ENCODE data around the gene CENPQ.
"Not testable (repeated sequence)": the region's sequence is repeated elsewhere in the genome, so short reads cannot be mapped to it uniquely, and the experiment has no call there.

CENPQ gene, protein sequence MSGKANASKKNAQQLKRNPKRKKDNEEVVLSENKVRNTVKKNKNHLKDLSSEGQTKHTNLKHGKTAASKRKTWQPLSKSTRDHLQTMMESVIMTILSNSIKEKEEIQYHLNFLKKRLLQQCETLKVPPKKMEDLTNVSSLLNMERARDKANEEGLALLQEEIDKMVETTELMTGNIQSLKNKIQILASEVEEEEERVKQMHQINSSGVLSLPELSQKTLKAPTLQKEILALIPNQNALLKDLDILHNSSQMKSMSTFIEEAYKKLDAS

DNA sequence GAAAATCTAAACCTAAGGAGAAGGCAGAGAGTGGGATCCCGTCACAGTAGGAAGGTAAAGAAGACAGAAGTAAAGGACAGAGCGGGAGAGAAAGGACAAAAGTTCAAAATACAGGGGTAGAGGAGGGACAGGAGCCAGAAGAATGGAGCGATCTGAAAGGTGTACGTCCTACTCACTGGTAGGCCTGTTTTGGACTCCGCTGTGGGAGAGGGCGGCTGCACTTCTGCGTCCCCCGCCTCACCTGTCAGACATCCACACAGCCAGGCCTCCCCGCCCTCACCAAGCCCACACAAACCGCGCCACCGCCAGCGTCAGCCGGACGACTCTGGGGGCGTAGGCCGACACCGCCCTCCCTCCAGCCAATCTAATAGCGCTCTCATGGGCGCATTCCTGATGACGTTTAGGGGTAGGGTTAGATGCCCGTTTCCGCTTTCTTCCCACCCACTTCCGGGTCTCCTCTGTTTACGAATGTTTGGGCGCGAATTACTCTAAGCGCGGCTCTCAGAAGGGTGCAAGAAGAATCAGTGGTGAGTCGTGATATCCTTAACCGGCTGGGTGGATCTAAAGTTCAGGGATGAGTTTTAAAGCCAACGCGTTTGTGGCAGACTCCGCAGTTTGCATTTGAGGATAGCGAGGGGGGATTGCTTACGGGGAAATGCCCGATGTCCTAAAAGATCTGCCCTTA is at the start of gene CENPQ, which contains the start of gene MMUT:
Gene CENPQ, plus strand, starts transcription at position 444 of the 685 bp plus-strand sequence. CDS start 6,807 bp downstream, outside the sequence.
Gene MMUT, minus strand, starts transcription at position 327 of the 685 bp plus-strand sequence. CDS start 3,787 bp downstream, outside the sequence.
- DNase-seq (ENCODE audit: low read depth, low spot score): peak; percentile 76

DNA sequence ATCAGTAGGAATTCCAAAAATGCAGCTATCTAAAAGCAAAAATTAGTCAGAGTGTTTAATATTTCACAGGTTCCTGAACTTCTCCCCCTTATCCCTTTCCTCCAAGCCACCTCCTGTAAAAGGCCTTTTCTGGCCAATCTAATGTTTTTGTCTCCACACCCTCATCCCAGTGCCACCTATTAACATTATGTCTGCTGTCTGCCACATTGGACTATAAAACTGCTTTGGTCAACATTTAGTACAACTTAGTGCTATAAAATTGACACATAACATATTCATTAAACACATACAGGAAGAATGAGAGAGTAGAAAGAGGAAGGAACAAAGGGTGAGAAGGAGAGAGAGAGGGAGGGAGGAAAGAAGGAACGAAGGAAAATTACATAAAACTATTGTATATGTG is 47.8 kb upstream of the CENPQ start:
- no peak for DNase-seq (ENCODE audit: low read depth, low spot score)

DNA sequence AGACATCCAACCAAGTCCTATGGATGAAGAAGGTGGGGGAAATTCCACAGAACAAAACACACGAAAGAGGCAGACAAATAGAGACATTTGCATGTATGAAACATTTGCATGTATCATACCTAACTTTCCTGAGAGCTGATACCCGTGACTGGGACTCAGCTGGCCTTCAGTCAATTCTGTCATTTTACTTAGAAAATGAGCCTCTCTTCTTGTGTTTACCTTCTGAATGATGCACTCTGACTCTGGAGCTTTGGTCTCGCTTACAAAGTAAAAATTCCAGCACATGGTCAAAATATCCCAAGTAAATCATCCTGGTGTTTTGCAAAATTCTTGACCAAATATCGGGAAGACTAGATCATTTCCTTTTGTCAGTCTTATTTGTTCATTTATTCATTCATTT is 47.0 kb upstream of the CENPQ start:
- DNase-seq (ENCODE audit: low read depth, low spot score): no peak

DNA sequence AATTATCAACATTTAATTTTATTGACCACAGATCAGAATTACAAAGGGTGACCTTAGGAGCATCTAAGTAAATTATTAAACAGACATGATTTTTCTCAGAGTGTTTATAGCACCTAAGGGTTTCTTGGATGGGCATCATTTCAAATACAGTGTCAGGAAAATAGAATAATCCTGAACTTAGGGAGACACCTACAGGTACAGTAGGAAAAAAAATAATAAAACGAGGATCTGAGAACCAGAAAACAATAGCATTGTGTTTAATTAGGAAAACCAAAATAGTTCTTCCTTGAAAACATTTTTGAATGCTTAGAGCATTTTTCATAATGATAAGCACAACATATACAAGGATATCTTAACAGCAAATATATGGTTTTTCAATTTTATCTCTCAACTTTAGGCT is 39.4 kb upstream of the CENPQ start:
- no peak for DNase-seq (ENCODE audit: low read depth, low spot score)

DNA sequence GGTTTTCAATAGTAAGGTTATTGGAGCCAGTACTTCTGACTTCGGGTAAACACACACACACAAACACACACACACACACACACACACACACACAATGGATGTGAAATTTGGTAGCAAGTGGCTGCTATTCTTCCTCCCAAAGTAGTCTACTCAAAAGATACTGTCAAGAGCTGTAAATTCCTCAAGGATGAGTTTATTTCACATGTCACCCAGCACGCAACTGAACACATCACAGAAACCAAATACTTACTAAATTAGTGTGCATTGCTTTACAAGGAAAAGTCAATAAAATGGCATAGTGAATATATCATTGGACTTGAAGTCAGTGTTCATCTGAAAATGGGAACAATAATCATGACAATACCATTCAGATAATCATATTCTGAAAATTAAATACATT is 33.0 kb upstream of the CENPQ start:
- no peak for DNase-seq (ENCODE audit: low read depth, low spot score)

DNA sequence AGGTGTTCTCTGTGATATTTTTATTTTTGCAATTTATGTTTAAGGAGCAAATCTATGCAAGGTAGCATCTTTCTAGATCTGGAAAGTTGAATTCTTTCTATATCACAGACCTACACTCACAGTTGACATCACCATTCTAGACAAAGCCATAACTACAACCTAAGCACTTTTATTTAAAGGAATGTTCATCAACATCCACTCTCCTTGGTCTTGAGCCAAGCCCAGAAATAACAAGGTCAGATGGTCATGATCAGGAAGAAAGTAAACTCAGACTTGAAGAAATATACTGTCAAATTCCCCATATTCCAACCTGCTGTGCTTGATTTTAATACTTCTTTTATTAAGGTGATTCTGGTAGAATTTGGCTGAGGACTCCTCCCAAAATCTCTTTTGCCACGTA is 32.3 kb upstream of the CENPQ start:
- DNase-seq (ENCODE audit: low read depth, low spot score): no peak

DNA sequence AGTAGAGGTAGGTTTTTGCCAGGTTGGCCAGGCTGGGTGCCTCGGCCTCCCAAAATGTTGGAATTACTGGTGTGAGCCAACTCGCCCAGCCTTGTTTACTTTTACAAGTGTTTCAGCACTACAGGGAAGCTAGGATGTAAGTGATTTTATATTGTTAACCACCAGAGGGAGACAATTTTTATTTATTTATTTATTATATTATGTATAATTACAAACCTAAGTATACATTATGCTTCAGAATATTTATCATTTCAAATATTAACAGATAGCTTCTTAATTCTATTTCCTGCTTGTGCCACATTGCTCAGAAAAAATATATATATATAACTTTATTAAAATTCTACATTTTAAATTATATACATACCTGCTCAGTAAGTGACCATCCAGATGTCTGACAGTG is 9.9 kb upstream of the CENPQ start:
- no peak for DNase-seq (ENCODE audit: low read depth, low spot score)

DNA sequence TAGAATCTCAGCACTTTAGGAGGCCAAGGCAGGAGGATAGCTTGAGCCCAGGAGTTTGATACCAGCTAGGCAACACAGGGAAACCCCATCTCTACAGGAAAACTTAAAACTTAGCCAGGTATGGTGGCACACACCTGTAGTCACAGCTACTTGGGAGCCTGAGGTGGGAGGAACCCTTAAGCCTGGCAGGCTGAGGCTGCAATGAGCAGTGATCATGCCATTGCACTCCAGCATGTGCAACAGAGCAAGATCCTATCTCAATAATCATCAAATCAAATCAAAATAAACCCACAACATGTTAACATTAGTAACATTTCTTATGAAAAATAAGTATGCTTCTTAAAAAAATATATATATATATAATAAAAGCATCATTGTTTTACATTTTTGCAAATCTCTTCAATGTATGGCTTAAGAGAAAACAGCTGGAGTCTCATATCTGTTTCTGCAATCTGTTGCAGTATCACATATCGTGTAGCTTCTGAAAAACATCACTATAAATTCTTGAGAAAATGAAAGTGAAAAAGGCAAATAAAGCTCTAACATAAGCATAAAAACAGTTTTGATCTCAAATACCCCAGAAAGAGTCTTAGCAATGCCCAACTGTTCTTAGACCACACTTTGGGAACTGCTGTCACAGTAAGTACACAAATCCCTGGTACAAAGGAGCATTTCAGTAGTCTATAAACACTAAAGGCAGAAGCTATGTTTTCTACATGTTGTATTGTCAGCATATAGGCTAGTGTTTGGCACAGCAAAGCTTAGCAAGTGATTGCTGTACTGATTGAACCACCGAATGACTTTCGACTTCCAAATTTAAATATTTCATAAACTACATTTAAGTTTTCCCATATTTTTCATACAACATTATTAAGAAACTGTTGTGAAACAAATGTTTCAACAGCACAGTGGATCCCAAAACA is 8.1 kb upstream of the CENPQ start:
- no peak for DNase-seq (ENCODE audit: low read depth, low spot score)

DNA sequence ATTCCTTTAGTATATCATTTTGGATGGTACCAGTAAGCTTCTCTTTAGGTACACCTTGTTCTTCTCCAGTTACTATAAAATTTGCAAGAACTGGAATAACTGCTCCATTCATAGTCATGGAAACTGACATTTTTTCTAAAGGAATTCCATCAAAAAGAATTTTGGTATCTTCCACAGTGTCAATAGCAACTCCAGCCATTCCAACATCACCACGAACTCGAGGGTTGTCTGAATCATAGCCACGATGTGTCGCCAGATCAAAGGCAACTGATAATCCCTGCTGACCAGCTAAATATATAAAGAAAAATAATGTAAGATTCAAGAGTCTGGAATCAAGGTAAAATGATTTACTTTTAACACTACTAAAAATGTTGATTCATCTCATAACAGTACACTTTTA is 5.4 kb upstream of the CENPQ start:
- no peak for DNase-seq (ENCODE audit: low read depth, low spot score)

DNA sequence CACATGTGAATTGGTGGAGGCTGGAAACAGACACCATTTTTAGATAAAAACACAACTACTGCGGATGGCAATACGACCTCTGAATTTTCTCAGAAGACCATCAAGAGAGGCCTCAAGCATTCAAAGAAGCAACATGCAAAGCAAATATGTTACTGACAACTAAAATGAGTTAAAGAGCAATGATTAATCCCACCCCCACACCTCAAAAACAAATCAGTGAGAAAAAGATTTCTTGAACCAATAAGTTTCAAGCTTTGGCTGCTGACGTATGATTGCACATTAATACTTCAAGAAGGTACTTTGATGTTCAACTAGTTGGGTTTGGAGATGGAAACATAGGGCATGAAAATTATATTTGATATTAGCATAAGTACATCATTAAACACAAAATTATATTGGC is 1.1 kb upstream of the CENPQ start:
- DNase-seq (ENCODE audit: low read depth, low spot score): no peak

DNA sequence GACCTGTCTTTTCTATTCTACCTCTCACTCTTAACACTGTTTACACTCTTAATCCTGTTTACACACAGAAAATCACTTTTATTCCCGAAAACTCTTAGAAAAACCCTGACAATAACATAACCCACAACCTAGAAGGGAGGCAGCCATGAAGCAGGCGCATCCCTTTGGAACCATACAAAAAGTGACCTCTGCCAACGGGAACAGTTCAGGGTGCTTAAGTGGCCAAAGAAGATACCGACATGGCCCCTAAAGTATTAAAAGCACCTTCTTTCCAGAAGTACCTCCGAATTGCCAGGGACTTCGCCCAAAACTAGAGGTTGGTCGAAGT is 607 bp upstream of the CENPQ start:
- DNase-seq (ENCODE audit: low read depth, low spot score): no peak

DNA sequence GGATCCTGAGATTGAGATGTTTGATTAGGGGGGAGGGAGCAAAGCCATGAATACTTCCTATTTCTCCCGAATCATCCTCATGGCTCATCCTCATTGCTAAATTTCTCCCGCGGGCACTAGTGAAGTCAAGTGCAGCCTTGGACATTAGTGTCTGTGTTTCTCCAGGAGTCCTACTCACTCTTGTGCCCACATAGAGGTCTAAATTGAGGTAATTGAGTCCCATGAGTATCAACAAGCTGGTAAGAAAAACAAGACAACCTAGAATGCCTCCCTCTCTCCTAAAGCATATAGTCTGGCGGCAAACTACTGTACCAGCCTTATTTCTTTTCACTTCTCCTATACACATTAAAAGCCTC is 420 bp downstream of the CENPQ start:
- DNase-seq (ENCODE audit: low read depth, low spot score): no peak

DNA sequence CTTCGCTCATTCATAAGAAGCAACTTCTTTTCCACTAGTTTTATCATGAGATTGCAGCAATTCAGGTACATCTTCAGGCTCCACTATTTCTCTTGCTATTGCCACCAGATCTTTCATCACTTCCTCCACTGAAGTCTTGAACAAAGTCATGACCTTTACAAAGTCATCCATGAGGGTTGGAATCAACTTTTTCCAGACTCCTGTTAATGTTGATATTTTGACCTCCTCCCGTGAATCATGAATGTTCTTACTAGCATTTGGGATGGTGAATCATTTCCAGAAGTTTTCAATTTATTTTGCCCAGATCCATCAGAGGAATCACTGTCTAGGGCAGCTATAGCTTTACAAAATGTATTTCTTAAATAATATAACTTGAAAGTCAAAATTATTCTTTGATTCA is 1.5 kb downstream of the CENPQ start:
- DNase-seq (ENCODE audit: low read depth, low spot score): no peak

DNA sequence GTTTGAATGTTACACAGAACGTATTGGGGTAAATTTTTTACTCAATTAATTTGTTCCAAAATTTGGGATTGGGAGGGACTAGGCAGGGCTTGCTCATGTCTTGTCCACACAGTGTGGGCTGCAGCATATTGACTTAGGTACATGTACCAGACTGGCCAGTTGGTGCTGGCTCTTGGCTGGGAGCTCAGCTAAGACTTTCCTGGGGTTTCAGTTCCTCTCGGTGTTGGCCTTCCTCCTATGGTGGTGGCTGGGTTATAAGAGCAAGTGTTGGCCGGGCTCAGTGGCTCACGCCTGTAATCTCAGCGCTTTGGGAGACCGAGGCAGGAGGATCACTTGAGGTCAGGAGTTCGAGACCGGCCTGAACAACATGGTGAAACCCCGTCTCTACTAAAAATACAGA is 4.9 kb downstream of the CENPQ start:
- no peak for DNase-seq (ENCODE audit: low read depth, low spot score)

DNA sequence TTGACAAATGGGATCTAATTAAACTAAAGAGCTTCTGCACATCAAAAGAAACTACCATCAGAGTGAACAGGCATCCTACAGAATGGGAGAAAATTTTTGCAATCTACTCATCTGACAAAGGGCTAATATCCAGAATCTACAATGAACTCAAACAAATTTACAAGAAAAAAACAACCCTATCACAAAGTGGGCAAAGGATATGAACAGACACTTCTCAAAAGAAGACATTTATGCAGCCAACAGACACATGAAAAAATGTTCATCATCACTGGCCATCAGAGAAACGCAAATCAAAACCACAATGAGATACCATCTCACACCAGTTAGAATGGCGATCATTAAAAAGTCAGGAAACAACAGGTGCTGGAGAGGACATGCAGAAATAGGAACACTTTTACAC is 13.4 kb downstream of the CENPQ start:
- not testable (repeated sequence) for DNase-seq (ENCODE audit: low read depth, low spot score)

DNA sequence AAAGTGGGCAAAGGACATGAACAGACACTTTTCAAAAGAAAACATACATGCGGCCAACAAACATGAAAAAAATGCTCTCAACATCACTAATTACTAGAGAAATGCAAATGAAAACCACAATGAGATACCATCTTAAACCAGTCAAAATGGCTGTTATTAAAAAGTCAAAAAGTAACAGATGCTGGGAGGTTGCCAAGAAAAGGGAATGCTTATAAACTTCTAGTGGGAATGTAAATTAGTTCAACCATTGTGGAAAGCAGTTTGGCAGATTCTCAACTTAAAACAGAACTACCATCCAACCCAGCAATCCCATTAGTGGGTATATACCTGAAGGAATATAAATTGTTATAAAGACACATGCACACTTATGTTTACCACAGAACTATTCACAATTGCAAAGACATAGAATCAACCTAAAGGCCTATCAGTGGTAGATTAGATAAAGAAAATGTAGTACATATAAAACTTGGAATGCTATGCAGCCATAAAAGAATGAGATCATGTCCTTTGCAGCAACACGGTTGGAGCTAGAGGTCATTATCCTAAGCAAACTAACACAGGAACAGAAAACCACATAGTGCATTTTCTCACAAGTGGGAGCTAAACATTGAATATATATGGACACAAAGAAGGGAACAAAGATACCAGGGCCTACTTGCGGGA is 16.3 kb downstream of the CENPQ start:
- no peak for DNase-seq (ENCODE audit: low read depth, low spot score)

DNA sequence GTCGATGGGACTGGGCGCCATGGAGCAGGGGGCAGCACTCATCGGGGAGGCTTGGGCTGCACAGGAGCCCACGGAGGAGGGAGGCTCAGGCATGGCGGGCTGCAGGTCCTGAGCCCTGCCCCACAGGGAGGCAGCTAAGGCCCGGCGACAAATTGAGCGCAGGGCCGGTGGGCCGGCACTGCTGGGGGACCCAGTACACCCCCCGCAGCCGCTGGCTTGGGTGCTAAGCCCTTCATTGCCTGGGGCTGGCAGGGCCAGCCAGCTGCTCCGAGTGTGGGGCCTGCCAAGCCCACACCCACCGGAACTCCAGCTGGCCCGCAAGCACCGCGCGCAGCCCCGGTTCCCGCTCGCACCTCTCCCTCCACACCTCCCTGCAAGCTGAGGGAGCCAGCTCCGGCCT is 18.7 kb downstream of the CENPQ start:
- DNase-seq (ENCODE audit: low read depth, low spot score): not testable (repeated sequence)

DNA sequence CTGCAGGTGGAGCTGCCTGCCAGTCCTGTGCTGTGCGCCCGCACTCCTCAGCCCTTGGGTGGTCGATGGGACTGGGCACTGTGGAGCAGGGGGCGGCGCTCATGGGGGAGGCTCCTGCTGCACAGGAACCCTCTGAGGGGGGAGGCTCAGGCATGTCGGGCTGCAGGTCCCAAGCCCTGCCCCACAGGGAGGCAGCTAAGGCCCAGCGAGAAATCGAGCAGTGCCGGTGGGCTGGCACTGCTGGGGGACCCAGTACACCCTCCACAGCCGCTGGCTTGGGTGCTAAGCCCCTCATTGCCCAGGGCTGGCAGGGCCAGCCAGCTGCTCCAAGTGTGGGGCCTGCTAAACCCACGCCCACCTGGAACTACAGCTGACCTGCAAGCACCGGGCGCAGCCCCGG is 20.2 kb downstream of the CENPQ start:
- DNase-seq (ENCODE audit: low read depth, low spot score): not testable (repeated sequence)

DNA sequence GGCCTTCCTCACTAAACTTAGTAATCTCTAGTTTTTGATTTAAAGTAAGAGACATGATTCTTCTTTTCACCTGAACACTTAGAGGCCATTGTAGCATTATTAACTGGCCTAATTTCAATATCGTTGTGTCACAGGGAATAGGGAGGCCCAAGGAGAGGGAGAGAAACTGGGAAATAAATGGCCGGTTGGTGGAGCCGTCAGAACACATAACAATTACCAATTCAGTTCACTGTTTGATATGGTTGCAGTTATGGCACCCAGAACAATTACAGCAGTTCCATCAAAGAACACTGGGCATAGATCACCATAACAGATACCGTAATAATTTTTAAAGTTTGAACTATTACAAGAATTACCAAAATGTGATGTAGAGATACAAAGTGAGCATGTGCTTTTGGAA is 27.5 kb downstream of the CENPQ start:
- no peak for DNase-seq (ENCODE audit: low read depth, low spot score)

DNA sequence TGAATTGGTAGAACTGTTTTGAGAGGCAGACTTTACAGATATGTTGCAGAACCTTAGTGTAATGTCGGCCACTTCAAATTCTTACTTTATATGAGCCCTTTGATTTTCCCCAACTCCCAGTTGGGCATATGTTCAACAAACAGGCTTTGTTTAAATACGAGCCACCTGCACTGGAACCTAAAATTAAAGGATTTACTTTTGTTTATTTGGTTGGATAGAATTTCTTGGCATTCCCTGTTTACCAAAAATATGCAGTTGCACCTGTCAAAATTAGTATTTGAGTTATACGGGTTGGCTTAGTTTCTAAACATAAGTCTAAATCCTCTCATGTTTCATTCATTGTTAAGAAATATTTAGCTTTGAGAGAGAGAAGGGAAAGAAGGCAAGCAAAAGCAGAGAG is 34.1 kb downstream of the CENPQ start:
- no peak for DNase-seq (ENCODE audit: low read depth, low spot score)

DNA sequence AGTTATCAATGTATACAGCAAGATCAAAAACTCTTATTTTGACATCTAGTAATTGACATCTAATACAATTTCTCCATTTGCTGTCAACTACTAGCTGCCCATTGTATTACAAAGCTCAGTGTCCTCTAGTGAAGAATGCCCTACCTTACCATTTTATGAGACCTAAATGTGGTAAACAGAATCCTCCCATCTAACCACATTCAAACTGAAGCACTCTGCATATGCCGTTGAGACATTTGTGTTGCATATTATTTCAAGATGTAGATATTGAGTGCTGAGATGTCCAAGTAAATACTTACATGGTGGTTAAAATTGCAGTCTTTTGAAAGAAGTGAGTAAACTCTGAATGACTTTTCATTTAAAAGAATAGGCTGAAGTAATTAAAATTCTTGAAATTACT is 36.0 kb downstream of the CENPQ start:
- DNase-seq (ENCODE audit: low read depth, low spot score): no peak

DNA sequence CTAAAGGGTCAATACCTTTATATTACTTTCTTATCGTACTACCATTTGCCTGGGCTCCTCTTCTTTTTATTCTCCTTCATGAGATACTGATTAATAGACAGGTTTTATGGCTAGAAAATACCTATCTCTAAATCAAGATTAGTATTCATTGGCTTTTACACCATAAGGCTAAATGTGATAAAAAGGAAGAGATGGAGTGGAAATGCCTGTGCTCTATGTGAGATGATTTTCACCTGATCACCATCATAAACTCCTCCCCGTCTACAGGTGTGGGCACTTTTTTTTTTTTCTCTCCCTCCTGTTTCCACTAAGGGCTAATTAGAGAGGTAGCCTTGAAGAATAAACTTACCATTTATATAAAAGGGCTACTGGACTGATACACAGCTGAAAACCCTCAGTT is 36.5 kb downstream of the CENPQ start, which contains the start of gene GLYATL3:
Gene GLYATL3, plus strand, starts transcription at position 301 of the 400 bp plus-strand sequence. CDS start 12,068 bp downstream, outside the sequence.
- no peak for DNase-seq (ENCODE audit: low read depth, low spot score)
